Mesodermal cell (in vitro differentiated cells): ENCODE results near the gene ARMH4.

Experiments used
- H3K27ac ChIP-seq: 2 replicates; pipeline ENCODE4 v1.7.0; 2013; ENCODE audit warnings: mild to moderate bottlenecking, low read depth, low read length, moderate library complexity; ENCODE audit not compliant: severe bottlenecking
- H3K36me3 ChIP-seq: 2 replicates; pipeline ENCODE4 v1.7.1; 2013; ENCODE audit warnings: mild to moderate bottlenecking, low read length, moderate library complexity; ENCODE audit not compliant: control insufficient read depth, insufficient read depth
- H3K4me1 ChIP-seq: one replicate; pipeline ENCODE4 v1.7.1; 2013; ENCODE audit warnings: mild to moderate bottlenecking, low read length; ENCODE audit not compliant: insufficient read depth, control insufficient read depth, poor library complexity, severe bottlenecking
- H3K4me3 ChIP-seq: 2 replicates; pipeline ENCODE4 v1.7.0; 2013; ENCODE audit warnings: low read length, control low read depth, mild to moderate bottlenecking; ENCODE audit not compliant: insufficient read depth, poor library complexity, severe bottlenecking; ENCODE audit errors: extremely low read depth
- H3K9me3 ChIP-seq: 2 replicates; pipeline ENCODE4 v1.7.1; 2013; ENCODE audit warnings: mild to moderate bottlenecking, low read length, moderate library complexity; ENCODE audit not compliant: control insufficient read depth
- WGBS, 2 experiments: methylation state at CpG; one replicate each; pipeline ENCODE4 v1.1.5; 2013; ENCODE audit warnings: missing lambda C conversion rate in 2 of 2; ENCODE audit not compliant: insufficient coverage in 2 of 2; 5-methylcytosine and 5-hydroxymethylcytosine counted together

ARMH4 gene

GRCh38 chr14:57988445-57988844 lies 163.6 kb downstream of the ARMH4 start:
- no peaks in the 10 kb centered on the region for H3K9me3 ChIP-seq
- 90 to 91% methylated on average over 3 to 5 of the region's 5 CpGs for WGBS, 2 experiments
- H3K36me3 ChIP-seq: no peaks in the 10 kb centered on the region
- H3K4me3 ChIP-seq: no peak overlapping the region
- no peak overlapping the region for H3K27ac ChIP-seq
- H3K4me1 ChIP-seq: no peaks in the 10 kb centered on the region

GRCh38 chr14:57987596-57988300 lies 164.3 kb downstream of the ARMH4 start:
- Histone ChIP-seq H3K27ac (no peak overlapping the region), H3K9me3 (no peaks in the 10 kb centered on the region), H3K36me3 (no peaks in the 10 kb centered on the region), H3K4me1 (no peaks in the 10 kb centered on the region), H3K4me3 (no peak overlapping the region)
- WGBS, 2 experiments: 82 to 88% methylated on average over 5 to 6 of the region's 6 CpGs

DNA sequence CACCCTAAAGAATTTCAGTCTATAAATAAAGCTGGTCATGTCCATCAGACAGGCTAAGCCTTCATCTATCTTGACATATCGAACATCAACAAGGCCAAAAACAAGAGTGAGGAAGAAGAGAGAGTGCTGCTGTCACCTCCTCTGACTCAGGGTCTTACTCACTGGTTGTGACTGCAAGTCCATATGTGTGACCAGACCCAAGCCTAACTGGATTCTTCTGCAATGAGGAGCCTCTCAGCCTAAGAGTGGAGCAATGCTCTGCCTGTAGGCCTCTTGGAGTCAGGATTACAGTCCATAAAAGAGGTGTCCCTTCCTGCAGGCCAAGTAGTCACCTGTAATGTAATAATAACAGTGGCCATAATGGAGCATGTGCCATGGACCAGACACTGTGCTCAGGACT lies 165.0 kb downstream of the ARMH4 start:
- H3K36me3 ChIP-seq: no peaks in the 10 kb centered on the region
- 100% methylated on average over 1 of the region's 1 CpG; no CpG with 5 or more reads in 1 of the 2 experiments for WGBS, 2 experiments
- H3K27ac ChIP-seq: no peak overlapping the region
- H3K9me3 ChIP-seq: no peaks in the 10 kb centered on the region
- no peaks in the 10 kb centered on the region for H3K4me1 ChIP-seq
- H3K4me3 ChIP-seq: no peak overlapping the region

DNA sequence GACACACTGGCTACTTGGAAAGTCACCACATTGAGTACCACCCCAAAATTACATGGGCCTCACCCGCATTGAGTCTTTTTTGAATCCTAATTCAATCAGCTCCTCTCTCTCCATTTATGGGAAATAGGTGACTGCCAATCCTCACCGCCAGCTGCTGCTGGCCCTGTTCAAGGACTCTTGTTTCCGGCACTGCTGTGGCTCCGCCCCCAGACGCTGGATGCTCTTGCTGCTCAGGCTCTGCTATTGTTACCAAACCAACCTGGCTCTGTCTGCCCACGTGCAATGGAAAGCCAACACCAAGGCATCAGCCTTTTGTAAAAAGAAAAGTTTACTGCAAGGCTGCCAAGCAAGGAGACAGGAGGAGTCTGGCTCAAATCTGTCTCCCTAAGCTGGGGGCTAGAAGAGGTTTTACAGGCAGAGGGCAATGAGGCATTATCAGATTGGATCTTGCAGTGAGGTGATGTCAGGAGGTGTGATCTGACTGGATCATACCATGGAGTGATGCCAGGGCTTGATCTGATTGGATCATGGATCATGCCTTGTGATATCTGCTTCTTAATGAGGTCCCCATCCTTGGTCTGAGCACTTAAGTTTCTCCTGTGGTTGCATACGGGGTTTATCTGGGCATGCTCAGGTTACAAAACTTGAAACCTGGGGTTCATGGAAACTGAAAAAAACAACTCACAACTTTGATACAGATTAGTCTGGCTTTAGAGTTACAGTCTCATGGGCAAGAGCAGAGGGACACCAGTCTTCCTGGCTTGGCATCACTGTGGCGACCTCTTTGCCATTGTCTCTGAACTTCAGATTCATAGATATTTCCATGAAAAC lies 169.0 kb downstream of the ARMH4 start:
- H3K4me3 ChIP-seq: no peak overlapping the region
- no peak overlapping the region for H3K27ac ChIP-seq

DNA sequence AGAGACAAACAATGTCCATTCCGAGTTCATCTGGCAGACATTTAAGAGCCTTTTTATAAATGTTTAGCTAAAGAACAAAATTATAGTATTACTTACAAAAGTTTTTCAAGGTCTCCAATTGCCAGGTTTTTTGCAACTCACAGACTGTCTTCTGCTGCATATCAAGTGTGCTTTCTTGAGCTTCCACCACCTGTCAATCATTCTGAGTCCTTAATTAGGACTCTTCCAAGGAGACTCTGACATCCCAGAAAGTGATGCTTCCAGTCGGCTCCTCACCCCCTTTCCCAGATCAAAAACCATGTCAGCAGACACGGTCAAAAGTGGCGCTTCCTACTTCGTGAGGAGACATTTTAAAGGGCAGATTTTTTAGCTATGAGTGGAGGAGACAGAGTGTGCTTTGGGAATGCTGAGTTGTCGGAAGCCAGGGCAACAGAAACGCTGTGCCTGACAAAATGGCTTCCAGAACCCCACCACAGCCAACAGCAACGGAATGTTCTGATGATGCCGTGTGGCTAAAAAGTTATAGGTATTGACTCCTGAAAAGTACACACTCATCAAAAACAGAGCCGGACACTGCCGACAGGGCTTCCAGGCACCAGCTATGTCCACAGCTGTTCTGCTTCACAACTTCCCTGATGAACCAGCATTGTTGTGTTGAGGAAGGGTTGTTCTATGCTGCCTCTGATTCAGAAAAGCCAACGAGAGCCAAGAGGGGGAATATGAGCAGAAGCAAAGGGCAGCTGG lies 170.0 kb downstream of the ARMH4 start:
- Histone ChIP-seq H3K4me1 (no peaks in the 10 kb centered on the region), H3K9me3 (no peaks in the 10 kb centered on the region), H3K27ac (no peak overlapping the region), H3K4me3 (no peak overlapping the region), H3K36me3 (no peaks in the 10 kb centered on the region)
- WGBS, 2 experiments: 95 to 96% methylated on average over 4 to 6 of the region's 12 CpGs

More for the DNA sequence above, 169.0 kb downstream of the ARMH4 start:
- WGBS, 2 experiments: 77 to 87% methylated on average over 3 to 8 of the region's 8 CpGs
- H3K9me3 ChIP-seq: no peaks in the 10 kb centered on the region
- H3K4me1 ChIP-seq: no peaks in the 10 kb centered on the region
- no peaks in the 10 kb centered on the region for H3K36me3 ChIP-seq

GRCh38 chr14:57979376-57980048 lies 172.5 kb downstream of the ARMH4 start:
- Histone ChIP-seq H3K4me3 (no peak overlapping the region), H3K4me1 (no peaks in the 10 kb centered on the region), H3K9me3 (no peaks in the 10 kb centered on the region), H3K27ac (no peak overlapping the region), H3K36me3 (no peaks in the 10 kb centered on the region)
- WGBS, 2 experiments: 69 to 71% methylated on average over 2 to 3 of the region's 4 CpGs

DNA sequence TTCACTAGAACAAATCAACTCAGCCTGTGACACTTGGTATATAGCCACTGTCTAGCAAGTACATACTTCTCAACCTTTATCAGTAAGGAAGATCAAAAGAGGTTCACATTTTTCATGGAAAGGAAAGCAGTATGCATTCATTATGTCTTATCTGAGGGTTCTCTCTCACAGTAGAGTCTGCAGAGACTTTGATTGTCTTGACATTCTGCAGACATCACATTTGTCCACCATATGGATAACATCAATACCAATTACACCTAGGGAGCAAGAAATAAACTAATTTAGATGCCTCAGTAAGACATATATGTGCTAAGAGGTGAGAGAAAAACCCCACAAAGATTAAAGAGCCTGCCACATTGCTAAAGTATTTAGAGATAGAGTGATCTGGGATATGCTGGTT lies 175.3 kb downstream of the ARMH4 start:
- no peaks in the 10 kb centered on the region for H3K9me3 ChIP-seq

GRCh38 chr14:57974896-57975295 lies 177.1 kb downstream of the ARMH4 start:
- WGBS, 2 experiments: 80% methylated on average over 1 of the region's 1 CpG; no CpG with 5 or more reads in 1 of the 2 experiments
- no peaks in the 10 kb centered on the region for H3K9me3 ChIP-seq
- no peaks in the 10 kb centered on the region for H3K4me1 ChIP-seq
- H3K4me3 ChIP-seq: no peak overlapping the region
- H3K27ac ChIP-seq: no peak overlapping the region
- H3K36me3 ChIP-seq: no peaks in the 10 kb centered on the region

More for the DNA sequence above, 175.3 kb downstream of the ARMH4 start:
- no peaks in the 10 kb centered on the region for H3K4me1 ChIP-seq
- no peak overlapping the region for H3K27ac ChIP-seq
- no peak overlapping the region for H3K4me3 ChIP-seq
- no peaks in the 10 kb centered on the region for H3K36me3 ChIP-seq

- no peaks in the 10 kb centered on the region for H3K9me3 ChIP-seq
- no peak overlapping the region for H3K27ac ChIP-seq
- H3K4me1 ChIP-seq: no peaks in the 10 kb centered on the region
- no peaks in the 10 kb centered on the region for H3K36me3 ChIP-seq
- no peak overlapping the region for H3K4me3 ChIP-seq
- WGBS, 2 experiments: 100% methylated on average over 1 of the region's 3 CpGs
Measured at GRCh38 chr14:57970594-57970993, 181.4 kb downstream of the ARMH4 start.

GRCh38 chr14:57970175-57970574 lies 181.8 kb downstream of the ARMH4 start:
- no peaks in the 10 kb centered on the region for H3K4me1 ChIP-seq
- H3K27ac ChIP-seq: no peak overlapping the region
- WGBS, 2 experiments: 83% methylated on average over 1 of the region's 2 CpGs; no CpG with 5 or more reads in 1 of the 2 experiments
- no peaks in the 10 kb centered on the region for H3K36me3 ChIP-seq
- H3K4me3 ChIP-seq: no peak overlapping the region
- H3K9me3 ChIP-seq: no peaks in the 10 kb centered on the region
